Neural cell (in vitro differentiated cells): ENCODE results near the gene CNTNAP2.

Experiments
- EZH2 ChIP-seq: fragments of 200-600, 300-800 bp; shearing (Covaris generic), sonication (generic); IDR thresholded peaks from 2 replicates; pipeline ENCODE4 v1.6.1; 2014; ENCODE audit warnings: antibody characterized with exemption, low read length, borderline replicate concordance, mild to moderate bottlenecking; ENCODE audit not compliant: insufficient read depth, poor library complexity, severe bottlenecking
- RAD21 ChIP-seq: fragments of 450-650 bp; conservative IDR thresholded peaks from 2 replicates; pipeline ENCODE4 v1.6.1; 2014; ENCODE audit warnings: antibody characterized with exemption, mild to moderate bottlenecking, moderate library complexity
- TF ChIP-seq, protein P1 (sequence below): fragments of 450-650 bp; IDR thresholded peaks from 2 replicates; pipeline ENCODE4 v1.5.1; 2014; ENCODE audit warnings: antibody characterized with exemption, mild to moderate bottlenecking, moderate library complexity; ENCODE audit not compliant: poor library complexity, severe bottlenecking

GRCh38 chr7:147305827-147306226 is 1189.2 kb downstream of the CNTNAP2 start:
- TF ChIP-seq RAD21 (no peak), EZH2 (no peak)
- TF ChIP-seq, protein P1, sequence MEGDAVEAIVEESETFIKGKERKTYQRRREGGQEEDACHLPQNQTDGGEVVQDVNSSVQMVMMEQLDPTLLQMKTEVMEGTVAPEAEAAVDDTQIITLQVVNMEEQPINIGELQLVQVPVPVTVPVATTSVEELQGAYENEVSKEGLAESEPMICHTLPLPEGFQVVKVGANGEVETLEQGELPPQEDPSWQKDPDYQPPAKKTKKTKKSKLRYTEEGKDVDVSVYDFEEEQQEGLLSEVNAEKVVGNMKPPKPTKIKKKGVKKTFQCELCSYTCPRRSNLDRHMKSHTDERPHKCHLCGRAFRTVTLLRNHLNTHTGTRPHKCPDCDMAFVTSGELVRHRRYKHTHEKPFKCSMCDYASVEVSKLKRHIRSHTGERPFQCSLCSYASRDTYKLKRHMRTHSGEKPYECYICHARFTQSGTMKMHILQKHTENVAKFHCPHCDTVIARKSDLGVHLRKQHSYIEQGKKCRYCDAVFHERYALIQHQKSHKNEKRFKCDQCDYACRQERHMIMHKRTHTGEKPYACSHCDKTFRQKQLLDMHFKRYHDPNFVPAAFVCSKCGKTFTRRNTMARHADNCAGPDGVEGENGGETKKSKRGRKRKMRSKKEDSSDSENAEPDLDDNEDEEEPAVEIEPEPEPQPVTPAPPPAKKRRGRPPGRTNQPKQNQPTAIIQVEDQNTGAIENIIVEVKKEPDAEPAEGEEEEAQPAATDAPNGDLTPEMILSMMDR = no peak
